Head of caudate nucleus (tissue), 42 donors: ENCODE data around the gene ACBD6.

Experiments
- DNase-seq, 42 donors: peaks; one replicate each; pipeline versions ENCODE4 v3.0.0 to v3.0.0-alpha.2; 2020 to 2021; ENCODE audit warnings: mixed read lengths in 7 of 42
- intact Hi-C: fragments of 100-400 bp; cut with DNase I; formaldehyde crosslinking; loops from one replicate; pipeline ENCODE4 v1.15.0; 2022

ACBD6 gene

GRCh38 chr1:180243517-180244221, 258.7 kb downstream of the ACBD6 start:
- DNase-seq = no peak
- intact Hi-C loops = no loop called here

- intact Hi-C loops = no loop called here
- no peak for DNase-seq
These were observed 260.4 kb downstream of the ACBD6 start for GRCh38 chr1:180241716-180242544.

GRCh38 chr1:180239145-180240096, 263.0 kb downstream of the ACBD6 start:
- DNase-seq = no peak
- intact Hi-C loops = no loop called here

GRCh38 chr1:180238675-180239074, 263.7 kb downstream of the ACBD6 start:
- intact Hi-C loops = no loop called here
- no peak for DNase-seq
